Sigmoid colon (tissue), 3 donors: ENCODE results near the gene WHRN.

Experiments used
- CTCF ChIP-seq, 4 experiments: fragments of 450-650 bp in 3 of 4; fragments of 200-600 bp in 1 of 4; IDR thresholded peaks; one replicate each; pipeline ENCODE4 v1.5.1; 2016 to 2019; ENCODE audit warnings: antibody characterized with exemption in 4 of 4, mild to moderate bottlenecking in 3 of 4, moderate library complexity in 2 of 4
- POLR2A ChIP-seq, 2 donors: fragments of 450-650 bp; IDR thresholded peaks; one replicate each; pipeline ENCODE4 v1.6.1; 2016; ENCODE audit warnings: antibody characterized with exemption in 2 of 2, mild to moderate bottlenecking in 2 of 2, moderate library complexity in 2 of 2

- no peak for TF ChIP-seq CTCF (IDR thresholded peaks at IDR 0.05)
- TF ChIP-seq POLR2A (IDR thresholded peaks at IDR 0.05): no peak
Measured at GRCh38 chr9:114475412-114476135, 29.7 kb downstream of the WHRN start.
